GM23248 (cell line): Measurements from ENCODE around the gene LEF1.

Experiments
- EZH2 ChIP-seq: fragments of 200-600 bp; sonication (generic); IDR thresholded peaks from 2 replicates; pipeline ENCODE4 v1.6.1; 2018; ENCODE audit warnings: antibody characterized with exemption, mild to moderate bottlenecking; ENCODE audit not compliant: insufficient read depth, poor library complexity, severe bottlenecking
- EZH2phosphoT487 ChIP-seq: fragments of 200-600 bp; sonication (generic); IDR thresholded peaks from 2 replicates; pipeline ENCODE4 v1.6.1; 2018; ENCODE audit warnings: antibody characterized with exemption, moderate library complexity, mild to moderate bottlenecking, low read depth; ENCODE audit not compliant: insufficient read depth

GRCh38 chr4:108209489-108209888 is 40.8 kb upstream of the LEF1 start:
- TF ChIP-seq EZH2, result no peak
- TF ChIP-seq EZH2phosphoT487, result no peak
